HG02885 (cell line): Measurements from ENCODE around the gene HS3ST4.

Source experiments
- ATAC-seq: cut with Tn5 transposase; IDR thresholded peaks from one replicate; pipeline ENCODE4 v1.9.1; 2021; ENCODE audit warnings: mild to moderate bottlenecking; ENCODE audit not compliant: unreplicated experiment, poor library complexity

Gene HS3ST4

GRCh38 chr16:25877103-25877502, 185.3 kb downstream of the HS3ST4 start:
- no peak for ATAC-seq

GRCh38 chr16:25886598-25886997, 194.8 kb downstream of the HS3ST4 start:
- ATAC-seq = no peak

GRCh38 chr16:25888868-25889267, 197.1 kb downstream of the HS3ST4 start:
- no peak for ATAC-seq

- no peak for ATAC-seq
These were observed 201.6 kb downstream of the HS3ST4 start for GRCh38 chr16:25893332-25893731.

GRCh38 chr16:25894093-25894492, 202.3 kb downstream of the HS3ST4 start:
- ATAC-seq = no peak

GRCh38 chr16:25895380-25895779, 203.6 kb downstream of the HS3ST4 start:
- ATAC-seq = no peak

- no peak for ATAC-seq
These were observed 204.7 kb downstream of the HS3ST4 start for GRCh38 chr16:25896411-25896810.

GRCh38 chr16:25897702-25898101, 205.9 kb downstream of the HS3ST4 start:
- no peak for ATAC-seq

GRCh38 chr16:25905810-25906209, 214.1 kb downstream of the HS3ST4 start:
- no peak for ATAC-seq

GRCh38 chr16:25910971-25911370, 219.2 kb downstream of the HS3ST4 start:
- no peak for ATAC-seq

GRCh38 chr16:25912321-25912720, 220.6 kb downstream of the HS3ST4 start:
- no peak for ATAC-seq

GRCh38 chr16:25914357-25914962, 222.7 kb downstream of the HS3ST4 start:
- no peak for ATAC-seq

GRCh38 chr16:25916037-25916436, 224.3 kb downstream of the HS3ST4 start:
- ATAC-seq = no peak

GRCh38 chr16:25922438-25922837, 230.7 kb downstream of the HS3ST4 start:
- ATAC-seq = no peak

- no peak for ATAC-seq
These were observed 233.7 kb downstream of the HS3ST4 start for GRCh38 chr16:25925421-25925820.

- no peak for ATAC-seq
These were observed 239.8 kb downstream of the HS3ST4 start for GRCh38 chr16:25931473-25932035.

- no peak for ATAC-seq
These were observed 250.2 kb downstream of the HS3ST4 start for GRCh38 chr16:25941800-25942499.

- no peak for ATAC-seq
These were observed 259.0 kb downstream of the HS3ST4 start for GRCh38 chr16:25950586-25951281.

GRCh38 chr16:25951999-25952398, 260.2 kb downstream of the HS3ST4 start:
- ATAC-seq = no peak

- no peak for ATAC-seq
These were observed 261.2 kb downstream of the HS3ST4 start for GRCh38 chr16:25952983-25953382.

GRCh38 chr16:25957707-25958106, 265.9 kb downstream of the HS3ST4 start:
- no peak for ATAC-seq
